Measurements from ENCODE around the gene FAM217B. TPM values are rescaled to one million over a fixed set of nuclear protein-coding genes. Genes with fewer than 3 reads are reported as not detected.
"Not testable (repeated sequence)": the region's sequence is repeated elsewhere in the genome, so short reads cannot be mapped to it uniquely, and the experiment has no call there.

FAM217B gene
- total RNA-seq, 2 experiments from 2014 or later = 17.6 to 18.7 TPM

DNA sequence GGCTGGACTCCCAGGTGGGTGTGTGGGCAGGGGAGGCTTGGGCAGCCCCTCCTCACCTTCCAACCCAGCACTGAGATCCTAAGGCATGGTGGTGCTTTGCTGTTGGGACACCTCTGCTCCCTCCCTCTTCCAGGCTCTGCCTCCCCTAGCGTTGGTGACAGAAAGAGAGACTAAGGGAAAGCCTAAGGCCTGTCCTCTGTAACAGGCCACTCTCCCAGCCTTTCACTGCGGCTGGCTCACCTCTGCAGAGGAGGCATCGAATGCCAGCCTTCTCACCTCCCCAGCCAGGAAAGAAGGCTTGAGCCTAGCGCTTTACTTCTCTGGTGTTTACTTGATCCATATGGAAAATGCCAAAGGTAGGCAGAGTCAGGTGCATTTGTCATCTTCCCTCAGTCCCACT is 14.5 kb downstream of the FAM217B start:
- DNase-seq = no peak
- Mint-ChIP-seq H3K4me1 (ENCODE audit: low read depth) (no peaks in the 10 kb centered on the region), H3K36me3 (ENCODE audit: low read depth) (peaks cover 3% of the 10 kb centered on the region), H3K27ac (no peak overlapping the region), H3K4me3 (no peak overlapping the region), H3K27me3 (no peaks in the 10 kb centered on the region), H3K9me3 (no peaks in the 10 kb centered on the region)
- no peak for ATAC-seq
- CTCF ChIA-PET = interaction anchor here (1.1 to 1.8 kb wide), 2 partner anchors 9 to 11 kb away, joined by 4 to 8 read pairs; no protein-coding TSS in a partner anchor
- POLR2A ChIA-PET = interaction anchor here (1.2 kb wide), 1 partner anchor 14 kb away, joined by 5 read pairs; the partner anchor contains the start of genes FAM217B and PPP1R3D
- TF ChIP-seq, protein P1, sequence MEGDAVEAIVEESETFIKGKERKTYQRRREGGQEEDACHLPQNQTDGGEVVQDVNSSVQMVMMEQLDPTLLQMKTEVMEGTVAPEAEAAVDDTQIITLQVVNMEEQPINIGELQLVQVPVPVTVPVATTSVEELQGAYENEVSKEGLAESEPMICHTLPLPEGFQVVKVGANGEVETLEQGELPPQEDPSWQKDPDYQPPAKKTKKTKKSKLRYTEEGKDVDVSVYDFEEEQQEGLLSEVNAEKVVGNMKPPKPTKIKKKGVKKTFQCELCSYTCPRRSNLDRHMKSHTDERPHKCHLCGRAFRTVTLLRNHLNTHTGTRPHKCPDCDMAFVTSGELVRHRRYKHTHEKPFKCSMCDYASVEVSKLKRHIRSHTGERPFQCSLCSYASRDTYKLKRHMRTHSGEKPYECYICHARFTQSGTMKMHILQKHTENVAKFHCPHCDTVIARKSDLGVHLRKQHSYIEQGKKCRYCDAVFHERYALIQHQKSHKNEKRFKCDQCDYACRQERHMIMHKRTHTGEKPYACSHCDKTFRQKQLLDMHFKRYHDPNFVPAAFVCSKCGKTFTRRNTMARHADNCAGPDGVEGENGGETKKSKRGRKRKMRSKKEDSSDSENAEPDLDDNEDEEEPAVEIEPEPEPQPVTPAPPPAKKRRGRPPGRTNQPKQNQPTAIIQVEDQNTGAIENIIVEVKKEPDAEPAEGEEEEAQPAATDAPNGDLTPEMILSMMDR (IDR thresholded peaks at IDR 0.05) = no peak
- intact Hi-C loops (cut with micrococcal nuclease) = no loop called here

- no peak for DNase-seq
- H3K4me1 Mint-ChIP-seq (ENCODE audit: low read depth) = no peaks in the 10 kb centered on the region
- POLR2A ChIA-PET = interaction anchor here (1.2 kb wide), 1 partner anchor 15 kb away, joined by 5 read pairs; the partner anchor contains the start of genes FAM217B and PPP1R3D
- no peak overlapping the region for H3K27ac Mint-ChIP-seq
- ATAC-seq = peak; percentile 34
- H3K4me3 Mint-ChIP-seq = no peak overlapping the region
- TF ChIP-seq, protein P1 (IDR thresholded peaks at IDR 0.05) = no peak
- peaks cover 4% of the 10 kb centered on the region for H3K36me3 Mint-ChIP-seq (ENCODE audit: low read depth)
- CTCF ChIA-PET = interaction anchor here (0.6 to 1.8 kb wide), 4 partner anchors 10 to 98 kb away, joined by 3 to 8 read pairs (median 4); partner anchors contain the start of gene SYCP2
- no peaks in the 10 kb centered on the region for H3K27me3 Mint-ChIP-seq
- intact Hi-C loops (cut with micrococcal nuclease) = no loop called here
- no peaks in the 10 kb centered on the region for H3K9me3 Mint-ChIP-seq
Observed at GRCh38 chr20:59955131-59955796, 15.1 kb downstream of the FAM217B start.

DNA sequence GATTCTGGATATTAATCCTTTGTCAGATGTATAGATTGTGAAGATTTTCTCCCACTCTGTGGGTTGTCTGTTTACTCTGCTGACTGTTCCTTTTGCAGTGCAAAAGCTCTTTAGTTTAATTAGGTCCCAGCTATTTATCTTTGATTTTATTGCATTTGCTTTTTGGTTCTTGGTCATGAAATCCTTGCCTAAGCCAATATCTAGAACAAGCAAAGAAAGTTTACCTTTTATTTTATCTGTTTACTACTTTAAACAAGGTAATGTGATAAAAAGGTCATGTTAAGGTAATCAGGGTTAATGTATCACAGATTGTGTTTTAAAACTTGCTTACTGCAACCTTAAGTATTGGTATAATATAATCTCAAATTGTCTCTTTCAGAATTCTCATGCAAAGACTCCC is 17.4 kb downstream of the FAM217B start:
- H3K4me1 Mint-ChIP-seq (ENCODE audit: low read depth); H3K27ac Mint-ChIP-seq; H3K4me3 Mint-ChIP-seq; ATAC-seq; POLR2A ChIA-PET; H3K9me3 Mint-ChIP-seq; H3K27me3 Mint-ChIP-seq; intact Hi-C loops (cut with micrococcal nuclease); H3K36me3 Mint-ChIP-seq (ENCODE audit: low read depth); DNase-seq: not testable (repeated sequence)
- CTCF ChIA-PET = interaction anchor here (2.5 kb wide), 1 partner anchor 8 kb away, joined by 11 read pairs; no protein-coding TSS in a partner anchor

DNA sequence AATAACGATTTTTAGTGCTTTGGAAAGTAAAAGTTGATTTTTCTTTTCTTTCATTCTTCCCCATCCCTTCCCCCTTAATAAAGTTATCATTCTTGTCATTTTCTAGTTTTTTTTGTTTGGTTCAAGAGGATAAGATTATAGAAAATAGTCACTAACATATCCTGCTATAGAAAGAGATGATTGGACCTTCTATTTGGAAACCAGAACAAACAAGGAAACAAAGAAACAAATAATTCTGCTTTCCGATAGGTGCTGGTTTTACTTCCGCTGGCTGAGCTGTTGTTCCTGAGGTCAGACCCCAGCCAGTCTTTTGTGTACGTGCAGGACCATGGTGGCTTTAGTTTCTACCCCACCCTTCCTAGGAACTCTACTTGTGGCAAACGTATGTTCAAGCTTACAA is 17.9 kb downstream of the FAM217B start, which contains the start of gene CDH26:
CDH26 (plus strand) TSS at position 301 of the 400 bp plus-strand sequence. CDS start 304 bp downstream, outside the sequence.
- ChIA-PET CTCF (interaction anchor here (2.5 kb wide), 1 partner anchor 9 kb away, joined by 11 read pairs; no protein-coding TSS in a partner anchor), POLR2A (interaction anchor here (1.0 kb wide), 1 partner anchor 11 kb away, joined by 3 read pairs; no protein-coding TSS in a partner anchor)
- Mint-ChIP-seq H3K27me3 (no peaks in the 10 kb centered on the region), H3K9me3 (no peaks in the 10 kb centered on the region), H3K4me1 (ENCODE audit: low read depth) (no peaks in the 10 kb centered on the region), H3K4me3 (no peak within 1 kb of the TSS), H3K36me3 (ENCODE audit: low read depth) (peaks cover 1% of the 10 kb centered on the region), H3K27ac (no peak within 1 kb of the TSS)
- DNase-seq (no peak), ATAC-seq (no peak)
- TF ChIP-seq, protein P1 (IDR thresholded peaks at IDR 0.05) = no peak
- intact Hi-C loops (cut with micrococcal nuclease) = no loop called here

DNA sequence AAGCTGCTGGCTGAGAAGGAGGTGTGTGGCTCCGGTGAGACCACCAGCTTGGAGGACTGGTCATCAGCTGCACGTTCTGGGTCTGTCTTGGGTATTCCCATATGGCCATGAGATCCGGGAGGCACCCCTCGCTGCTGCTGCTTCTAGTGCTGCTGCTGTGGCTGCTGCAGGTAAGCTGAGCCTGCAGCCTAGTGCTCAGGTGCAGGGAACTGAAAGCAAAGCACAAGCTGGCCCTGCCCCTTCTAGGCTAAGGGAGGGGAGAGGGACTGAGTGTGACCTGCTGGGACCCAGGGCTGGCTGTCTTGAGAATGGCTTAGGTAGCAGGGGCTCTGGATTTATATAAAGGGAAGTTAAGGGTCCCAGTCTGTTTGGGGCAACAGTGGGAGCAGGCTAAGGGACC is 18.4 kb downstream of the FAM217B start:
- intact Hi-C loops (cut with micrococcal nuclease) = no loop called here
- Mint-ChIP-seq H3K27me3 (no peaks in the 10 kb centered on the region), H3K9me3 (no peaks in the 10 kb centered on the region), H3K27ac (no peak overlapping the region), H3K4me3 (no peak overlapping the region), H3K36me3 (ENCODE audit: low read depth) (peaks cover 1% of the 10 kb centered on the region), H3K4me1 (ENCODE audit: low read depth) (no peaks in the 10 kb centered on the region)
- DNase-seq (no peak), ATAC-seq (no peak)
- ChIA-PET POLR2A (interaction anchor here (1.0 kb wide), 1 partner anchor 12 kb away, joined by 3 read pairs; no protein-coding TSS in a partner anchor), CTCF (interaction anchor here (2.5 kb wide), 1 partner anchor 9 kb away, joined by 11 read pairs; no protein-coding TSS in a partner anchor)
- TF ChIP-seq, protein P1 (IDR thresholded peaks at IDR 0.05) = no peak
